ENCODE results near the gene ARID1B. TPM values are rescaled to one million over a fixed set of nuclear protein-coding genes. Genes with fewer than 3 reads are reported as not detected.
A peak's percentile ranks its signal among the peaks of the same experiment; 100 is the strongest.

Gene ARID1B
- total and polyA plus RNA-seq, 2 of the 13 experiments (the other 11 are each of a cell fraction or from before 2014, with no cell fraction given) = 20.1 to 32.6 TPM

DNA sequence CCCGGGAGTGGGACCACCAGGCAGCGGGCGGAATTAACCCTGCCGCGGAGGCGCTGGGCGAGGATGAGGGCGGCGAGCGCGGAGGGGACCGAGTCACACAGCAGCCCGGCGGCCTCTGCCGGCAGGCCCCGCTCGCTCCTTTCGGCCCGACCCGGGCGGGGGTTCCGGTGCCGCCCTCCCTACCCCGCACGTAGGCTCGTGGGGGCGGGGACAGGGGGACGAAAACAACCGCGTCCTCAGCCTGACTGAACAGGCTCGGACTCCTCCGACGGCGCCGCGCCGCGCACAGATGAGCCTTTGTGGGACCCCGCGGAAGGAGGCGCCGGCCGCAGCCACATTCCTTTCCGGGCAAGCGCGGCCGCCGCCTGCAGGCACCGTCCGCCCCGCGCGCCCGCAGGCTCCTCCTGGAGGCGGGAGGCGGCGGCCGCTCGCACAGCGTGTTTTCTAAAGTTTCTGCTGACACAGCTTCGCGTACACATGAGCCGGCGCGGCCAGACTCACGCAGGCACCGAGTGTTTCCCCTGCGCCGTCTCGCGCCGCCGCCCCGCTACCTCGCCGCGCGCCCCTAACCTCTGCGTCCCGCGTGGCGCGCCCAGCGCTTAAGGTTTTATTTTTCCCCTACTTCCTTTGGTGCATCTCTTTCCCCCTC is 244.3 kb downstream of the ARID1B start (continued):
- no peak for TF ChIP-seq HDAC6 (IDR thresholded peaks at IDR 0.05; ENCODE audit: low read depth, low read length)
- peak; percentile 65 for TF ChIP-seq FOXK1 (CRISPR knock-in tag; IDR thresholded peaks at IDR 0.05; ENCODE audit: borderline replicate concordance, low read depth)
- TF ChIP-seq, protein P1, sequence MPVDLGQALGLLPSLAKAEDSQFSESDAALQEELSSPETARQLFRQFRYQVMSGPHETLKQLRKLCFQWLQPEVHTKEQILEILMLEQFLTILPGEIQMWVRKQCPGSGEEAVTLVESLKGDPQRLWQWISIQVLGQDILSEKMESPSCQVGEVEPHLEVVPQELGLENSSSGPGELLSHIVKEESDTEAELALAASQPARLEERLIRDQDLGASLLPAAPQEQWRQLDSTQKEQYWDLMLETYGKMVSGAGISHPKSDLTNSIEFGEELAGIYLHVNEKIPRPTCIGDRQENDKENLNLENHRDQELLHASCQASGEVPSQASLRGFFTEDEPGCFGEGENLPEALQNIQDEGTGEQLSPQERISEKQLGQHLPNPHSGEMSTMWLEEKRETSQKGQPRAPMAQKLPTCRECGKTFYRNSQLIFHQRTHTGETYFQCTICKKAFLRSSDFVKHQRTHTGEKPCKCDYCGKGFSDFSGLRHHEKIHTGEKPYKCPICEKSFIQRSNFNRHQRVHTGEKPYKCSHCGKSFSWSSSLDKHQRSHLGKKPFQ (CRISPR knock-in tag; IDR thresholded peaks at IDR 0.05; ENCODE audit: insufficient replicate concordance) = peak; percentile 77
- TF ChIP-seq ZNF564 (CRISPR knock-in tag; IDR thresholded peaks at IDR 0.05) = peak; percentile 98
- peak; percentile 36; the same call in 1 of the 2 replicates for TF ChIP-seq FOSL1 (CRISPR knock-in tag; IDR thresholded peaks at IDR 0.05; ENCODE audit: borderline replicate concordance)
- 0 out of 2 replicates have a peak, but pooled peaks have one; percentile 18 for TF ChIP-seq ZKSCAN8 (CRISPR knock-in tag; IDR thresholded peaks at IDR 0.05; ENCODE audit: borderline replicate concordance)
- peak; percentile 93 for TF ChIP-seq ZNF350 (CRISPR knock-in tag; IDR thresholded peaks at IDR 0.05; ENCODE audit: borderline replicate concordance, low read depth)
- TF ChIP-seq HNRNPH1 (optimal IDR thresholded peaks at IDR 0.05; ENCODE audit: low read depth, low read length) = no peak
- TF ChIP-seq STAT5B (CRISPR knock-in tag; IDR thresholded peaks at IDR 0.05) = peak; percentile 62; the same call in 1 of the 2 replicates
- no peak; the same call in 1 of the 2 replicates for TF ChIP-seq ZNF143 (CRISPR knock-in tag; IDR thresholded peaks at IDR 0.05)
- 0 out of 2 replicates have a peak, but pooled peaks have one; percentile 23 for TF ChIP-seq BRCA1 (CRISPR knock-in tag; IDR thresholded peaks at IDR 0.05)
- TF ChIP-seq, protein P2, sequence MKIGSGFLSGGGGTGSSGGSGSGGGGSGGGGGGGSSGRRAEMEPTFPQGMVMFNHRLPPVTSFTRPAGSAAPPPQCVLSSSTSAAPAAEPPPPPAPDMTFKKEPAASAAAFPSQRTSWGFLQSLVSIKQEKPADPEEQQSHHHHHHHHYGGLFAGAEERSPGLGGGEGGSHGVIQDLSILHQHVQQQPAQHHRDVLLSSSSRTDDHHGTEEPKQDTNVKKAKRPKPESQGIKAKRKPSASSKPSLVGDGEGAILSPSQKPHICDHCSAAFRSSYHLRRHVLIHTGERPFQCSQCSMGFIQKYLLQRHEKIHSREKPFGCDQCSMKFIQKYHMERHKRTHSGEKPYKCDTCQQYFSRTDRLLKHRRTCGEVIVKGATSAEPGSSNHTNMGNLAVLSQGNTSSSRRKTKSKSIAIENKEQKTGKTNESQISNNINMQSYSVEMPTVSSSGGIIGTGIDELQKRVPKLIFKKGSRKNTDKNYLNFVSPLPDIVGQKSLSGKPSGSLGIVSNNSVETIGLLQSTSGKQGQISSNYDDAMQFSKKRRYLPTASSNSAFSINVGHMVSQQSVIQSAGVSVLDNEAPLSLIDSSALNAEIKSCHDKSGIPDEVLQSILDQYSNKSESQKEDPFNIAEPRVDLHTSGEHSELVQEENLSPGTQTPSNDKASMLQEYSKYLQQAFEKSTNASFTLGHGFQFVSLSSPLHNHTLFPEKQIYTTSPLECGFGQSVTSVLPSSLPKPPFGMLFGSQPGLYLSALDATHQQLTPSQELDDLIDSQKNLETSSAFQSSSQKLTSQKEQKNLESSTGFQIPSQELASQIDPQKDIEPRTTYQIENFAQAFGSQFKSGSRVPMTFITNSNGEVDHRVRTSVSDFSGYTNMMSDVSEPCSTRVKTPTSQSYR (CRISPR knock-in tag; IDR thresholded peaks at IDR 0.05; ENCODE audit: borderline replicate concordance) = peak; percentile 82
- TF ChIP-seq, protein P3, sequence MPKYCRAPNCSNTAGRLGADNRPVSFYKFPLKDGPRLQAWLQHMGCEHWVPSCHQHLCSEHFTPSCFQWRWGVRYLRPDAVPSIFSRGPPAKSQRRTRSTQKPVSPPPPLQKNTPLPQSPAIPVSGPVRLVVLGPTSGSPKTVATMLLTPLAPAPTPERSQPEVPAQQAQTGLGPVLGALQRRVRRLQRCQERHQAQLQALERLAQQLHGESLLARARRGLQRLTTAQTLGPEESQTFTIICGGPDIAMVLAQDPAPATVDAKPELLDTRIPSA (CRISPR knock-in tag; IDR thresholded peaks at IDR 0.05; ENCODE audit: borderline replicate concordance) = no peak
- TF ChIP-seq PPARG (CRISPR knock-in tag; conservative IDR thresholded peaks at IDR 0.05) = no peak; the same call in none of the 2 replicates
- no peak; the same call in none of the 2 replicates for TF ChIP-seq ZNF33B (CRISPR knock-in tag; IDR thresholded peaks at IDR 0.05)
- TF ChIP-seq, protein P4, sequence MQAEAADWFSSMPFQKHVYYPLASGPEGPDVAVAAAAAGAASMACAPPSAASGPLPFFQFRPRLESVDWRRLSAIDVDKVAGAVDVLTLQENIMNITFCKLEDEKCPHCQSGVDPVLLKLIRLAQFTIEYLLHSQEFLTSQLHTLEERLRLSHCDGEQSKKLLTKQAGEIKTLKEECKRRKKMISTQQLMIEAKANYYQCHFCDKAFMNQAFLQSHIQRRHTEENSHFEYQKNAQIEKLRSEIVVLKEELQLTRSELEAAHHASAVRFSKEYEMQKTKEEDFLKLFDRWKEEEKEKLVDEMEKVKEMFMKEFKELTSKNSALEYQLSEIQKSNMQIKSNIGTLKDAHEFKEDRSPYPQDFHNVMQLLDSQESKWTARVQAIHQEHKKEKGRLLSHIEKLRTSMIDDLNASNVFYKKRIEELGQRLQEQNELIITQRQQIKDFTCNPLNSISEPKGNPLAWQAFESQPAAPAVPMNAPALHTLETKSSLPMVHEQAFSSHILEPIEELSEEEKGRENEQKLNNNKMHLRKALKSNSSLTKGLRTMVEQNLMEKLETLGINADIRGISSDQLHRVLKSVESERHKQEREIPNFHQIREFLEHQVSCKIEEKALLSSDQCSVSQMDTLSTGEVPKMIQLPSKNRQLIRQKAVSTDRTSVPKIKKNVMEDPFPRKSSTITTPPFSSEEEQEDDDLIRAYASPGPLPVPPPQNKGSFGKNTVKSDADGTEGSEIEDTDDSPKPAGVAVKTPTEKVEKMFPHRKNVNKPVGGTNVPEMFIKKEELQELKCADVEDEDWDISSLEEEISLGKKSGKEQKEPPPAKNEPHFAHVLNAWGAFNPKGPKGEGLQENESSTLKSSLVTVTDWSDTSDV (CRISPR knock-in tag; IDR thresholded peaks at IDR 0.05) = 0 out of 2 replicates have a peak, but pooled peaks have one; percentile 14
- TF ChIP-seq HOXA9 (CRISPR knock-in tag; IDR thresholded peaks at IDR 0.05; ENCODE audit: borderline replicate concordance) = peak; percentile 89
- peak; percentile 53; the same call in 1 of the 2 replicates for TF ChIP-seq KLF9 (CRISPR knock-in tag; IDR thresholded peaks at IDR 0.05; ENCODE audit: low read depth)
- TF ChIP-seq HNF4A (CRISPR knock-in tag; IDR thresholded peaks at IDR 0.05) = 0 out of 2 replicates have a peak, but pooled peaks have one; percentile 3
